PFSK-1 (cell line): ENCODE data around the gene GFRA1.

Source experiments
- FOXP2 ChIP-seq: optimal IDR thresholded peaks from 2 replicates; pipeline ENCODE3; 2011; ENCODE audit warnings: borderline replicate concordance, control low read depth, inconsistent platforms; ENCODE audit not compliant: insufficient read depth; ENCODE audit errors: extremely low read length, extremely low read depth
- POLR2AphosphoS5 ChIP-seq: IDR thresholded peaks from 2 replicates; pipeline ENCODE4 v1.6.1; 2012; ENCODE audit warnings: low read depth, mild to moderate bottlenecking, control low read depth, low read length, moderate library complexity
- REST ChIP-seq, 2 experiments: IDR thresholded peaks; 2 replicates each; pipeline versions ENCODE4 v1.6.1 to v1.8.0; 2011 to 2012; ENCODE audit warnings: low read depth in 2 of 2, low read length in 2 of 2, control low read depth in 1 of 2, inconsistent platforms in 1 of 2, mild to moderate bottlenecking in 1 of 2, moderate library complexity in 1 of 2; ENCODE audit not compliant: insufficient read depth in 1 of 2
- SIN3A ChIP-seq: IDR thresholded peaks from 2 replicates; pipeline ENCODE4 v1.6.1; 2012; ENCODE audit warnings: mild to moderate bottlenecking, low read length, moderate library complexity, borderline replicate concordance; ENCODE audit not compliant: insufficient read depth
- TAF1 ChIP-seq: IDR thresholded peaks from 2 replicates; pipeline ENCODE4 v1.6.1; 2012; ENCODE audit warnings: low read length, control low read depth, borderline replicate concordance; ENCODE audit not compliant: insufficient read depth

Gene GFRA1

DNA sequence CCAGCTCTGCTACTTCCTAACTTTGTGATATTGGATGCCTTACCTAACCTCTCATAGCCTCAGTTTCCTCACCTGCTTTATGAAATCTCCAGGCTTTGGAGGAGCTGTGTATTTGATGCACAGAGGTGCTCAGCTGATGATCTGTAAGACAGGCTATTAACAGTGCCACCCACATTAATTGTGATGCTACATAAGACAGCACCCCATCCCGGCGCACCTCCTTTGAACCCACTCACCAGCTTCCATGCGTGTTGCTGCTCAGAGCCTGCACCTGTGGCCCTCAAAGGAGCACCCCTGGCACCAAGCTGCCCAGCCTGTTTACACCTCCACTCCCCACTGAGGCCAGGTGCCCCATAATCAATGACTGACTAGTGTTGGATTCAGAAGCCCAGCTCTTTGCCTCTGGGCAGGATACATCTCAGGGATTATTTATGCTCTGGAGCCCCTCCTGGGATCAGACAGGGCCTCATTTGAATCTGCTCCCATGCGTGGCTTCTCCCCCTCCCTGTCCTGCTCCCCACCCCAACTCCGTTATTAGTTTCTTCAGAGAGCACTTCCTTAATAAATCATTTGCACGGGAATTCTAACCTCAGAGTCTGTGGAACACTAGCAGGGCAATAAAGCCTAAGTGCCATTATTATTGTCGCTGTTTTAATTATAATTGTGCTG, 87.7 kb downstream of the GFRA1 start:
- TF ChIP-seq TAF1 (no peak), POLR2AphosphoS5 (no peak)

DNA sequence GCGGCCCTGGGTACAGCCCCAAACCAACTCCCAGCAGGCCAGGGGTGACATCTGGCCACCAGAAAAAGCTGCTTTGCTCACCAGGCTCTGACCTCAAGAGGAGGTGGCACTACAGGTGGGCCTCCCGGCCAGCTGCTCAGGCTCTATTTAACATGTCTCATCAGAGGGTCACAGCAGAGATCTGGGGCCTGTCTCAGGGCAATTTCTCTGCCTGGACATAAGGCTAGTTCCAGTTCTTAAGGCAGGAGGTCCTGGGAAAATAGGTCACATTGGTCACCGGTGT, 88.6 kb downstream of the GFRA1 start:
- no peak for TF ChIP-seq FOXP2
- TF ChIP-seq TAF1, result no peak
- no peak for TF ChIP-seq SIN3A
- no peak for TF ChIP-seq REST (IDR thresholded peaks at IDR 0.05; ENCODE audit: insufficient read depth in 1 of 2, low read depth in 2 of 2, low read length in 2 of 2)
- no peak for TF ChIP-seq POLR2AphosphoS5

DNA sequence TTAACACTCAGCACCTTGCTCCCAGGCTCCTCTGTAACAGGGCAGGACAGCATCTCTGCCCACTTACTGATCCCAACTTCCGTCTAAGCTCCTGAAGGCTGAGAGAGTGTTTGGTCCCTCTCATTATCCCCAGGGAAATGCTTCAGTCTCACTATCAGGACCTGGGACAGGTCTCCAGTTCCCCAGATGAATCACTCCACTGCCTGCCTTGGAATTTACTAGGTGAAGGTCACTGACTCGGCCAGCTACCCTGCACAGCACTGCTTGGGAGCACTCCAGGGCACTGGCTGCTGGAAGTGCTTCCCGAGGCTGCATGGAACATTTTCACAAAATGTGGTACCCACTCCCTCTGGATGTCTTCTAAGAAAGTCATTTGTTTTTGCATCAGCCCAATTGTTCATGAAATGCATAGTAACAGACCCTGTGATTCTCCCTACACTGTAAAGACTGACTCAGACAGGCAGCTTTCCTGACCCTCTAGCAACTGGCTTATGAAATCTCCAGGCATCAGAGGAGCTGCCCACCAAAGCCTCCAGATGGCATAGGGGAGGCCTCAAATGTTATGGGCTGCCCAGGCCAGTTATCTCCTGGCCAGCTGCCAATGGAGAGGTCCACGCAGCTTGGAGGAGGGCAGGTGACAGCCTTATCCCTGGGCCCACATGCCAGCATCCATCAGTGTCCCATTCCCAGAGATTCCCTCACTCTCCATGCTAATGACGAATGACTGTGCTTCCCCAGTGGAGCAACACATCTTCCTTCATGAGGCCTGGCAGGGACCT, 89.1 kb downstream of the GFRA1 start:
- TF ChIP-seq POLR2AphosphoS5, result no peak
- TF ChIP-seq TAF1, result no peak
- TF ChIP-seq FOXP2, result no peak
- TF ChIP-seq REST (IDR thresholded peaks at IDR 0.05; ENCODE audit: insufficient read depth in 1 of 2, low read depth in 2 of 2, low read length in 2 of 2), result peak; percentile 79 to 90
- no peak for TF ChIP-seq SIN3A

DNA sequence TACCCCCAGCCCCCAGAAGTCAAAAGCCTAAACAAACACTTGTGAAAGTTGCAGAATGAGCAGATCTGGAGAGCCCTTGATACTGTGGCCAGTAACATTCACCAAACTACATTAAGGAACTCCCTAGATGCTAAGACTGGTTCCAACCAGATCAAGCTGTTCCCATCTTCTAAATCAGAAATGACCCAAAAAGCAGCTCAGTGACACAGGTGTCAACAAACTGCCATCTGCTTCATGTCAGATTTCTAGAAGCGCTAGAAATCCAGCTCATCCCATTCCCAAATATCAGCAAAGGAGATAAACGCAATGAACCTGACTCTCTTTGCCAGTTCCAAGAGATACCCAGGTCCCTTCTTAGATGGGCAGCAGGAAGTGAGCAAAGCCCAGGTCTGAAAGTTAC, 90.6 kb downstream of the GFRA1 start:
- TF ChIP-seq FOXP2 (no peak), POLR2AphosphoS5 (no peak), SIN3A (no peak), REST (IDR thresholded peaks at IDR 0.05; ENCODE audit: insufficient read depth in 1 of 2, low read depth in 2 of 2, low read length in 2 of 2) (no peak), TAF1 (no peak)

GRCh38 chr10:116178086-116178605, 94.9 kb downstream of the GFRA1 start:
- TF ChIP-seq POLR2AphosphoS5, result no peak
- TF ChIP-seq SIN3A, result no peak
- TF ChIP-seq FOXP2, result no peak
- TF ChIP-seq TAF1, result no peak
- TF ChIP-seq REST (IDR thresholded peaks at IDR 0.05; ENCODE audit: insufficient read depth in 1 of 2, low read depth in 2 of 2, low read length in 2 of 2), result no peak
